GM18951 (cell line): ENCODE data around the gene CTRL.
"Not testable (repeated sequence)": the region's sequence is repeated elsewhere in the genome, so short reads cannot be mapped to it uniquely, and the experiment has no call there.

Source experiments
- POLR2A ChIP-seq: IDR thresholded peaks from 4 replicates; pipeline ENCODE4 v1.6.1; 2011; ENCODE audit warnings: mild to moderate bottlenecking; ENCODE audit not compliant: insufficient read length, insufficient read depth; ENCODE audit errors: extremely low read depth
- in situ Hi-C: fragments of 300-500 bp; cut with MboI; formaldehyde crosslinking; loops from one replicate; pipeline ENCODE4 v1.12.0; 2022; ENCODE audit warnings: low sequenced_read_pairs, mixed read lengths, inconsistent platforms; ENCODE audit not compliant: unreplicated experiment

Gene CTRL

DNA sequence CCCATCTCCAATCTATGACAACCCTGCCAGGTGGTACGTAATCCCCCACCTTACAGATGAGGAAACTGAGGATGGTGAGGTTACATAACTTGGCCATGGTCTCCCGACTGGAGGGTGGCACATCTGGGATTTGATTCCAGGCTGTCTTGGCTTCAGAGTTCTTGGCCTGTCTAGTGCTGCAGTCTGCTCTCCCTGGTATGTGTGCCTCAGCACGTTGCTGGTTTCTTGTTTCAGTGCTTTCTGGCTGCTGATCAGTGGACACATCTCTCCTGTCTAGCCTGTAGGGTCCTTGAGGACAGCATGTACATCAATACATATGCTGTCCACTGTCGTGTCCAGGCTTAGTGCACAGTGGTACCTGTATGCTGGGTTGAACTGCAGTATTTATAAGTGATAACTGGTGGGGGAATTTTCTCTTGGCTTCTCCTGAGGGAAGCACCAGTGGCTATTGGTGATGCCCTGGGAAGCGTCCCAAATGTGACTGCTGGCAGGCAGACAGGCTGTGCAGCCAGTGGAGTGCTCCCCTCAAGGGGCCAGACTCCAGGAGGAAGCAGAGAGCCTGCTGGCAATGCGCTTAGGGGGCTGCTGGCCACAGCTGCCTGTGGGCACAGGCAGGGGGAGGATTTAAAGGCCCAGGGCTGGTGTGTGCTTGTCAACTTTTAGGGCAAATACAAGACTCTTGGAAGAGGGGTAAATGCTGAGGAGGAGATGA, 14.4 kb downstream of the CTRL start:
- TF ChIP-seq POLR2A: no peak
- in situ Hi-C loops: no loop called here

DNA sequence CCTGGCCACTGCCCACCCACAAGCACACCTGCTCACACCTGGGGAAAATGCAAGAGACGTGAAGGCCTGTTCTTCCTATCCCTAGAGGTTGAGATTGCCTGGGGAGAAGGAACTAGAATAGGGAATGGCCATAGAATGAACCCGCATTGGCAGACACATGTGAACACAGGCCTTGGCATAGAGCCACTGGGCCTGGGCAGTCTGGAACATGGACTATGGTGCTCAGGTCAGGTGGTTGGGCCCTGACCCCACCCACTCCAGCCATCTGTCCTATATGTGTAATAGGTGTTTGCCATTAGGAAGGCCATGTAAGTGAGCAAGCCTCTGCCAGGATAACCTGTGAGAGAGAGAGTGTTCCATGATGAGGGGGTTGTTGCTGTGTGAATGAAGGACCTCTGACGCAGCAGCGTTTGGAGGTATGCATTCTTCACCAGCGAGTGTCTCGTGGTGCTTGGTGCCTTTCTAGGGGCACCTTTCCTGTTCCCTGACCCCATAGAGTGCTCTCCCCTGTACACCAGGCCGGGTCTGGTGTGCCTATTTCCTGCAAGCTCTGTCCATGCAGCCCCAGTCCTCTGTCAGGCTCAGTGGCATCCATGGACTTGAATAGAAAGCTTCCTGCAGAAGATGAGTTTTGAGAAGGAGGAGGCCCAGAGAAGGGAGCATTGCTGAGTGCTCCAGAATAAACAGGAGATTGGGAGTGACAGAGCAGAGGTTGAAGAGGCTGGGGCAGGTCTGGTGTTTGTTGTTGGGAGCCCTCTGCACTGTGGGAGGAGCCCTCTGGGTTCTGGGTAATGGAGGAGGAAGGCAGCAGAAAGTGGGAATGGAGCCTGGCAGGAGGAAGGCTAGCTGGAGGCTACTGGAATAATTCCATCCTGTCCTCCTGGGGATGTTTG, 15.6 kb downstream of the CTRL start:
- no peak for TF ChIP-seq POLR2A
- in situ Hi-C loops: no loop called here

DNA sequence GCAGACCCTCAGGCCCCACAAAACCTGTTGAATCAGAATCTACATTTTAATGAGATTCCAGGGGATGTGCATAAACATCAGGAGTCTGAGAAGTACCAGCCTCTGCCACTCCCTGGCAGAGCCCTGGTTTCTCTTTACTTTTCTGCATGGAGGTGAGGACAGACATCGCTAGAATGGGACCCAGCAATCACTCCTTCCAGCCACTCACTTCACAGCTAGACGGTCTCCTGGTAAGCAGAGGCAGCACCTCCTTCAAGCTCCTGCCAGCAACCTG, 16.2 kb downstream of the CTRL start:
- in situ Hi-C loops: not testable (repeated sequence)

DNA sequence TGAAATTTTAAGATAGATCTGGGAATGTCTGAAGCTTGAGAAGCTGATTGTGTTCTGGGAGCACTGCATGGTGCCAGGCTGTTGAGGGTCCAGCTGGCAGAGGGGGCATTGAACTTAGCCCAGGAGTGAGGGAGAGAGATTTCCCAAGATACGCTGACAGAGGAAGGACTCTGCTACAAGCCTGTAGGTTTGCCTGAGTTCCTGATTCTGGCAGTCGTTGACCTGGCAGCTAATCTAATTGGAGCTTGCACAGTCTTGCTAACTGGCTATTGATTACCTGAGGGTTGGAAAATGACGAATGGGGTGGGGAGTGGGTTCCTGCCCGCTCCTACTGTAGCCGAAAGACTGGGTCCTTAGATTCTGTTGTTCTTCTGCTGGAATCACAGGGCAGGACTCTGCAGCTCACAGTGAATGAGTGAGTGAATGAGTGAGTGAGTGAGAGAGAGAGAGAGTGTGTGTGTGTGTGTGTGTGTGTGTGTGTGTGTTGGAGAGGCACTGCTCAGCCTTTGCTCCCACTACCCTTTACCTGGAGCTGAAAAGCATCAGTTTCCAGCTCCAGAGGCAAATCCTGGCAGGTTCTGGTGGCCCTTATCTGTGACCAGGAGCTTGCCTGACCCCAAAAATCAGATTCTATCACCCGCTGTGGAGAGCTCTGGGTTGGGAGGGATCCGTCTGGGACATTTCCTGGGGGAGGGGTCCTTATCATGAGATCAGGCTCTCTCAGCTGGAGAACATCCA, 16.7 kb downstream of the CTRL start:
- in situ Hi-C loops: no loop called here
- TF ChIP-seq POLR2A: no peak

DNA sequence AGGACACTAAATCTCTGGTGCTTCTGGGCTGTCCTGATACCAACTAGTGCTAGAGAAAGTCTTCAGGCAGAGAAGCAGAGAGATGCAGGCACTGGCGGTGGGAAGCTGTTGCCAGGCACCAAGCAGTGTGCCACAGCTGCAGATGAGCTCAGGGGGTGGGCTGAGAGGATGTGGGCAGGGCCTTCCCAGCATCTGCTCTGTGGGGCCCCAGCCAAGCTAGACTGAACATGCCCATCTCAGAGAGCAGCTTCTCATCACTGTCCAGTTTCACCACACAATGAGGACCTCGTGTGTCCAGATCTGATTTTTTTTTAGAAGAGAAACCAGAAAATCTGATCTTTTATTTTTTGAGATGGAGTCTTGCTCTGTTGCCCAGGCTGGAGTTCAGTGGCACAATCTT, 21.5 kb downstream of the CTRL start:
- in situ Hi-C loops: no loop called here
- TF ChIP-seq POLR2A: no peak

DNA sequence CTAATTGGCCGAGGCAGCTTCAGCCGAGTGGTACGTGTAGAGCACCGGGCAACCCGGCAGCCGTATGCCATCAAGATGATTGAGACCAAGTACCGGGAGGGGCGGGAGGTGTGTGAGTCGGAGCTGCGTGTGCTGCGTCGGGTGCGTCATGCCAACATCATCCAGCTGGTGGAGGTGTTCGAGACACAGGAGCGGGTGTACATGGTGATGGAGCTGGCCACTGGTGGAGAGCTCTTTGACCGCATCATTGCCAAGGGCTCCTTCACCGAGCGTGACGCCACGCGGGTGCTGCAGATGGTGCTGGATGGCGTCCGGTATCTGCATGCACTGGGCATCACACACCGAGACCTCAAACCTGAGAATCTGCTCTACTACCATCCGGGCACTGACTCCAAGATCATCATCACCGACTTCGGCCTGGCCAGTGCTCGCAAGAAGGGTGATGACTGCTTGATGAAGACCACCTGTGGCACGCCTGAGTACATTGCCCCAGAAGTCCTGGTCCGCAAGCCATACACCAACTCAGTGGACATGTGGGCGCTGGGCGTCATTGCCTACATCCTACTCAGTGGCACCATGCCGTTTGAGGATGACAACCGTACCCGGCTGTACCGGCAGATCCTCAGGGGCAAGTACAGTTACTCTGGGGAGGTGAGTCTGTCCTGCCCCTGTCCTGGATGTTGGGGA, 22.5 kb downstream of the CTRL start:
- in situ Hi-C loops: no loop called here
- no peak for TF ChIP-seq POLR2A

DNA sequence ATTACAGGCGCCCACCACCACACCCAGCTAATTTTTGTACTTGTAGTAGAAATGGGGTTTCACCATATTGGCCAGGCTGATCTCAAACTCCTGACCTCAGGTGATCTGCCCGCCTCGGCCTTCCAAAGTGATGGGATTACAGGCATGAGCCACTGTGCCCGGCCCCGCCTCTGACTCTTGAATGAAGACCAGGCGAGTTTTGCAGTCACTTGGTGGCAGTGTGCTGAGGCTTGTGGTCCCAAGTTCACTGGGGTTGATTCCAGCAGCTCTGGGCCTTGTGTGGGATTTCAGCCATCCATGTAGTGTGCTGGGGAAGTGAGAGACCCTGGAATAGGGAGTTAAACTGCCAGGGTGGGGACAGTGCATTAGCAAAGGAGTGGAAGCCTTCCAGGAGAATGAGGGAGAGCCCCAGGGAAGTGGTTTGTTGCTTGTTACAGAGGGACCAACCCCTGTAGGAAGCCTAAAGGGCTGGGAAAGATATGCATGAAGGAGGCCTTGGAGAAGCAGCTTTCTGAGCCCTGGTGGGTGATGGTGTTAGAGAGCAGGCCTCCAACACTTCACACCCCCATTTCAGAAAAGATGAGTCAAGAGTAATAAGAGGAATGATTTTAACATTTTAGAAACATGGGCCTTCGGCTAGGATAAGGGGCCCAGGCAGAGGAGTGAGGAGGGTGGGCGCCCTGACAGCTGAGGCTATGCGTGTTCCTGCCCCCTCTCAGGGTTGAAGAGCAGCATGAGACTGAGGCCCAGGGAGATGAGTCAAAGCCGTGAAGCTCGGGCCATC, 24.1 kb downstream of the CTRL start:
- in situ Hi-C loops: no loop called here
- no peak for TF ChIP-seq POLR2A

DNA sequence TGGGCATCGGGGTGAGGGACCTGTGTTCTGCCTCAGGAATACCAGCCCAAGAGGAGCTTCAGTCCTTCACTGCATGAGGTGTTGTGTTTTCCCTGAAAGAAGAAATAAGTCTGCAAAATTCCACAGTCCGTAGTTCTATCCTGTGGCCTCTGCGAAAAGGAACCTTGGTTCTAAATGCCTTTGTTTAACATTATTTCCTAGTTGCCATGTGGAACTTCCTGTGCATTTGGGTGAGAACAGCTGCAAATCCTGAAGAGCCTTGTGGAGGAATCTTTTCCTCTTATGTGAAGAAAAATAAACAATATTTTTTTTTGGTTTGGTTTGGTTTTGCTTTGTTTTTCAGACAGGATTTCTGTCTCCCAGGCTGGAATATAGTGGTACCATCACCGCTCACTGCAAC, 28.8 kb downstream of the CTRL start:
- no peak for TF ChIP-seq POLR2A
- in situ Hi-C loops: no loop called here

DNA sequence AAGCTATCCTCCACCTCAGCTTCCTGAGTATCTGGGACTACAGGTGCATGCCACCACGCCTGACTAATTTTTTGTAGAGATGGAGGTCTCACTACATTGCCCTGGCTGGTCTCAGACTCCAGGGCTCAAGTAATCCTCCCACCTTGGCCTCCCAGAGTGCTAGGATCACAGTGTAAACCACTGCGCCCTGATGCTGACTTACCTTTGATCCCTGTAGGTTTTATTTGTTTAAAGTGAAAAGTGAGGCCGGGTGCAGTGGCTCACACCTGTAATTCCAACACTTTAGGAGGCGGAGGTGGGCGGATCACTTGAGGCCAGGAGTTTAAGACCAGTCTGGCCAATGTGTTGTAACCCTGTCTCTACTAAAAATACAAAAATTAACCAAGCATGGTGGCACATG, 29.9 kb downstream of the CTRL start:
- in situ Hi-C loops: no loop called here
- no peak for TF ChIP-seq POLR2A

DNA sequence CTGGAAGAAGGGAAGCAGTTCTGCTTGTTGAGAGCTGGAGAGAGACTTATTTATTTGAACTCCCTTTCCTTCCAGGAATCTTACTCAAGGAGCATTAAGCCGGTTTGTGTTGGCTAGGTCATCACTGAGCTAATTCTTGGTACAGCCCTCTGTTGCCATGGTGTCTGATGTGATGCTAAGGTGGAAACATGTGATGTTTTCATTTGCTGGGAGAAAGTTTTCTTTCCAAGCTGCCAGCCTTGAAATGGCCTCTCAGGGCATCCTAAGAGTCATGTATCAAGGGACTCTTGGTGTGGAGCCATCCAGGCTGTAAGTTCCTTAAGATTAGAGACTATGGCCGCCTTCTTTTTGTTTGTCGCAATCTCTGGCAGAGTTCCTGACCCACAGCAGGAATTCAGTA, 34.4 kb downstream of the CTRL start:
- in situ Hi-C loops: no loop called here
- TF ChIP-seq POLR2A: no peak

DNA sequence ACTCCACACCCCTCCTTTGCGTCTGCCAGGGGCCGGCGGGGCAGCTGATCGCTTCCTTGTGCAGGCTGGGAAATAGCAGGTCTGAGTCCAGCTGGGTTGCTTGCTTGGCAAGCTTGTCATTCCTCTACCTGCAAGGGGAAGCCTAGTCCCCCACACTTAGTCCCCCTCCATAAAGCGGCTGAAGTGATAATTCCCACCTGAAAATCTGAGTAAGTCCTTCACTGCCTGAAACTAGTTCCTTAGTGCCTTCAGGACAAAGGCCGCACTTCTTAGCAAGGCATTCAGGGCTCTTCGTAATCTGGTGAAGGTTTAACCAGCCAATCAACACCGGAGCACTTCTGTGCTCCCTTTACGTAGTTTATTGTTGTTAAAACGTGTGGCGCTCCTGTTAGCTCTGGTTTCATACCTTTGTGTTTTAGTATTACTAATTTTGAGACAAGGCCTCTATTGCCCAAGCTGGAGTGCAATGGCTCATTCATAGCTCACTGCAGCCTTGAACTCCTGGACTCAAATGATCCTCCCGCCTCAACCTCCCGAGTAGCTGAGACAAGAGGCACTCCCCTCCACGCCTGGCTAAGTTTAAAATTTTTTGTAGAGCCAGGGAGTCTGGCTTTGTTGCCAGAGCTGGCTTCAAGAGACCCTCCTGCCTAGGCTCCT, 37.8 kb downstream of the CTRL start:
- in situ Hi-C loops: no loop called here
- no peak for TF ChIP-seq POLR2A
